Fibroblast of mammary gland (primary cell): ENCODE measurements around the gene TBC1D5.
A peak's percentile ranks its signal among the peaks of the same experiment; 100 is the strongest.

Experiments used
- DNase-seq: peaks from one replicate; pipeline ENCODE4 v3.0.0-alpha.2; 2010; ENCODE audit warnings: low read depth
- H3K4me3 ChIP-seq: 2 replicates; pipeline ENCODE4 v1.5.1; 2011; ENCODE audit warnings: low read depth, mild to moderate bottlenecking, low read length, moderate library complexity; ENCODE audit not compliant: control insufficient read depth
- TF ChIP-seq, protein P1 (sequence below): conservative IDR thresholded peaks from 2 replicates; pipeline ENCODE4 v1.5.1; 2011; ENCODE audit warnings: low read depth, low read length, inconsistent platforms; ENCODE audit not compliant: control insufficient read depth, insufficient read depth

TBC1D5 gene

DNA sequence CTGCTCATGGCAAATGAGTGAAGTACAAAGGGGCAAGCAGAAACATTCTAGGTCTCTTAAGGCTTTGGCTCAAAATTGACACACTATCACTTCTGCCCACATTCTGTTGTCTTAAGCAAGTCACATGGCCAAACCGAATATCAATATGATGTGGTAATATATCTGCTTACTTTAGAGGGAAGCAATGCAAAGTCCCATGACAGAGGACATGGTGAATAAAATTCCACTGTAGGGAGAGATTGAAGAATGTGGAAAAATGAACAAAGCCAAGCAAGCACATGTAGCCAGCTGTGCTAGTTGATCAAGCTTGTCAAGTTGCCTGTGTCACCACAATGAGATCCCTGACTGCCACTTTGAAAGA, 11.2 kb upstream of the TBC1D5 start:
- TF ChIP-seq, protein P1, sequence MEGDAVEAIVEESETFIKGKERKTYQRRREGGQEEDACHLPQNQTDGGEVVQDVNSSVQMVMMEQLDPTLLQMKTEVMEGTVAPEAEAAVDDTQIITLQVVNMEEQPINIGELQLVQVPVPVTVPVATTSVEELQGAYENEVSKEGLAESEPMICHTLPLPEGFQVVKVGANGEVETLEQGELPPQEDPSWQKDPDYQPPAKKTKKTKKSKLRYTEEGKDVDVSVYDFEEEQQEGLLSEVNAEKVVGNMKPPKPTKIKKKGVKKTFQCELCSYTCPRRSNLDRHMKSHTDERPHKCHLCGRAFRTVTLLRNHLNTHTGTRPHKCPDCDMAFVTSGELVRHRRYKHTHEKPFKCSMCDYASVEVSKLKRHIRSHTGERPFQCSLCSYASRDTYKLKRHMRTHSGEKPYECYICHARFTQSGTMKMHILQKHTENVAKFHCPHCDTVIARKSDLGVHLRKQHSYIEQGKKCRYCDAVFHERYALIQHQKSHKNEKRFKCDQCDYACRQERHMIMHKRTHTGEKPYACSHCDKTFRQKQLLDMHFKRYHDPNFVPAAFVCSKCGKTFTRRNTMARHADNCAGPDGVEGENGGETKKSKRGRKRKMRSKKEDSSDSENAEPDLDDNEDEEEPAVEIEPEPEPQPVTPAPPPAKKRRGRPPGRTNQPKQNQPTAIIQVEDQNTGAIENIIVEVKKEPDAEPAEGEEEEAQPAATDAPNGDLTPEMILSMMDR = no peak
- DNase-seq = peak; percentile 16
- H3K4me3 ChIP-seq = no peak overlapping the region

DNA sequence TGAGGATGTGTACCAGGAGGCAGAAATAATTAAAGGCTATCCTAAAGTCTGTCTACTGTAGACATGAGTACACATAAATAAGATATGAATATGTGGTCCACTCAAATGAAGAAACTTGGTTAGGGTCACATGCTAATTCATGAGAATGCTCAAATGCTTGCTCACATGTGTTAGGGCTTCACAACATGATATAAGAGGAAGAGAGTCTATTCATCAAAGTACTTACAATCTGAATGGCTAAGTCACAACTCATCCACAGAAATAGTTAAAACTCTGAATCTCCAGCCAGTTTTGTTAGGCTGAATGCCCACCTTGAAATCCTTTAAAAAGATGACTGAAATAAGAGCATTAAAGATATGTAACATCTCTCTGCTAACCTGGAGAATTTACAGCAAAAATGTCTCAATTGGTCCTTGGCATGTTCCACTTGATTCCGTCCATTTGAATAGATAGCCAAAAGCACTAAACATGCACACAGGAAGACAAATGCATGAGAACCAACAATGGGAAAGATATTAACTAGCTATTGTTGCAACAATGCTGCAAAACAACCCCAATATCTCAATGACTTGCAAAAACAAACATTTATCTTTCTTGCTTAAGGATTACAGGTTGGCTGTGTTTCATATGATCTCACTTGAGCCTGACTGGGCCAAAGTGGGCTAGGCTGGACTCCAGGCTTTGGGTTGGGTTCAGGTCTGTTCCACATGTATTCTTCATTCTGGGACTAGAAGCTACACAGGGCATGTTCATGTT, 10.6 kb upstream of the TBC1D5 start:
- DNase-seq = peak; percentile 36
- TF ChIP-seq, protein P1 = no peak
- H3K4me3 ChIP-seq = no peak overlapping the region

DNA sequence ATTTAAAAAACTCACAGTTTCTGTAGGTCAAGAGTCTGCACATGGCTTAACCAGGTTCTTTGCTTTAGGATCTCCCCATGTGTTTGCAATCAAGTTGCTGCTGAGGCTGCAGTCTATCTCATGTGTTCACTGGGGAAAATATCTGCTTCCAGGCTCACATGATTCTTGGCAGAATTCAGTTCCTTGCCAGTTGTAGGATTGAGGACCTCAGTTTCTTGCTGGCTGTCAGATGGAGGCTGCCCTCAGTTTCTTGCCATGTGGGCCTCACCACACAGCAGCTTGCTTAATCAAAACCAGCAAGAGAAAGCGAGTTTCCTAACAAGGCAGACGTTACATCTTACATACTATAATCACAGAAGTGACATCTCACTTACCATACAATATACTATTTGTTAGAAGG, 10.0 kb upstream of the TBC1D5 start:
- H3K4me3 ChIP-seq = no peak overlapping the region
- peak; percentile 36 for DNase-seq
- TF ChIP-seq, protein P1 = no peak

DNA sequence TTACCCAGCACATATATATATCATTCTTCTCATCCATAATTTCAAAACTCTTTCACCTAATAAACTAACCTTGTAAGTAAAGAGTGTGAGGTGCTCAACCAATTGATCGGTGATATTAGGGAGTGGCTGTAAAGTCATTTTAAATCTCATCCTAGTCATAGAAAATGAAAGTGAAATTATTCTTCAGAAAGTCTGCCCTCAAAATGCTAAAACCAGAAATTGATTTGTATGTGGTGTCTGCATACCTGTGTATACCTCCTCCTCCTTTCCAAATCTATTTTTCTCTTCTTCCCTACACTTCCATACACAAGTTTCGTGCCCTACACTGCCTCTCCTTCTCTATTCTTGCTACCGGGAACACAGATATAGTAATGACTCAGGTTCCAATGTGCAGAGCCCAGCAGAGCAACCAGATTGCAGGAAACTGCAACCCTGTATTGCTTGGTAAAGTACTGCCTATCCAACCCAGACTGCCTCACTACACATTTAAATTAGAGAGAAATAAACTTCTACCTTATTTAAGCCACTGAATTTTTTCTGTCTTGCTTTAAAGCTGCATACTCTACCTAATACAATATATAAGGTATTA, 7.4 kb upstream of the TBC1D5 start:
- DNase-seq = no peak
- H3K4me3 ChIP-seq = no peak overlapping the region
- TF ChIP-seq, protein P1 = no peak

DNA sequence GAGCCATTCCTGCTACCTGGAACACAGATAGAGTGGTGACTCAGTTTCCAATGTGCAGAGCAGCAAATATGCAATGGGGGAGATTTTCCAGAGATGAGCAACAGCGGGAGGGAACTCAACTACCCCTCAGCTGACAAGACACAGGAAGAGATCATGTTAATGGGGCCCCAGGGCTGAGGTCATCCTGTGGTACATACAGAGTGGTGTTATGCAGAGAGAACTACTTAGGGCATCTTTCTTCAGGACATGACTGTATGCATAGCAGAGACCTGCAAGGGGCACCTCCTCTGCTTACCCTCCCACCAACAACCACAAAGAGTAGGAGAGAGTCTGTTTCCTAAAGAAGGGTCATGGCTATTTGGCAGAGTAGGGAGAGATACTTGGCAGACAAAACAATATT, 6.8 kb upstream of the TBC1D5 start:
- no peak overlapping the region for H3K4me3 ChIP-seq

DNA sequence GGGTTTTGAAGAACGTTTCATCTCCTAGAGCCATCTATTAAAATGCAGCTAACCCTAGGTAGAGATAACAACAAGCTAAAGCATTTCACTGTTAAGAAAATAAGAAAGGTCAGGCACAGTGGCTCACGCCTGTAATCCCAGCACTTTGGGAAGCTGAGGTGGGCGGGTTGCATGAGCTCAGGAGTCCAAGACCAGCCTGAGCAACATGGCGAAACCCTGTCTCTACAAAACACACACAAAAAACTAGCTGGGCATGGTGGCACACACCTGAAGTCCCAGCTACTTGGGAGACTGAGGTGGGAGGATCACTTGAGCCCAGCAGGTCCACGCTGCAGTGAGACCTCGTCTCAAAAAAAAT, 5.4 kb upstream of the TBC1D5 start:
- TF ChIP-seq, protein P1 = no peak
- no peak overlapping the region for H3K4me3 ChIP-seq
- no peak for DNase-seq

More for the DNA sequence above, 6.8 kb upstream of the TBC1D5 start:
- TF ChIP-seq, protein P1 = no peak
- DNase-seq = peak; percentile 11
